Panc1 (cell line): ENCODE measurements around the gene ADSS2. TPM values are rescaled to one million over a fixed set of nuclear protein-coding genes. Genes with fewer than 3 reads are reported as not detected.

ENCODE experiments used
- ATAC-seq: fragments of 200-7000 bp; cut with Tn5 transposase; 2 replicates; pipeline ENCODE4 v1.9.1; 2020; ENCODE audit warnings: mild to moderate bottlenecking, moderate library complexity
- BruUV-seq: library from RNA; stranded (reverse); fragments of 400-500 nt; replicated peaks from 2 replicates; lab custom pipeline; 2021; lab: Mats Ljungman, UMichigan
- CTCF ChIA-PET: fragments of 300-600 bp; sonication (Branson Sonifier 250); formaldehyde crosslinking; loops from one replicate; lab custom pipeline; 2022; ENCODE audit warnings: antibody characterized with exemption; lab: Charles Lee
- POLR2A ChIA-PET: fragments of 300-600 bp; sonication (Branson Sonifier 250); formaldehyde crosslinking; loops from one replicate; lab custom pipeline; 2022; ENCODE audit warnings: antibody characterized with exemption; lab: Charles Lee
- DNase-seq: peaks from one replicate; pipeline ENCODE4 v3.0.0-alpha.2; 2010; ENCODE audit warnings: low read depth, low spot score
- H3K27ac ChIP-seq: 2 replicates; pipeline ENCODE4 v1.5.1; 2011; ENCODE audit warnings: mild to moderate bottlenecking, low read length, inconsistent platforms
- H3K27me3 ChIP-seq: fragments of 200-500 bp; sonication (Bioruptor generic); 2 replicates; pipeline ENCODE4 v1.6.0; 2014; ENCODE audit warnings: low read length, inconsistent platforms; ENCODE audit not compliant: control insufficient read depth, insufficient read depth
- H3K36me3 ChIP-seq: fragments of 200-500 bp; sonication (Bioruptor generic); 2 replicates; pipeline ENCODE4 v1.5.1; 2014; ENCODE audit warnings: inconsistent platforms, mild to moderate bottlenecking, low read length, moderate library complexity; ENCODE audit not compliant: control insufficient read depth, insufficient read depth
- H3K4me1 ChIP-seq: 2 replicates; pipeline ENCODE4 v1.5.1; 2011; ENCODE audit warnings: inconsistent platforms, mild to moderate bottlenecking, low read length, moderate library complexity; ENCODE audit not compliant: control insufficient read depth, insufficient read depth
- H3K4me3 ChIP-seq, 2 experiments: 2 replicates each; pipeline ENCODE4 v1.5.1; 2011 to 2012; ENCODE audit warnings: low read depth in 2 of 2, low read length in 2 of 2, mild to moderate bottlenecking in 2 of 2, inconsistent platforms in 1 of 2, moderate library complexity in 1 of 2
- H3K9me3 ChIP-seq: fragments of 200-500 bp; sonication (Bioruptor generic); 2 replicates; pipeline ENCODE4 v1.5.1; 2014; ENCODE audit warnings: low read depth, mild to moderate bottlenecking, inconsistent platforms, low read length, moderate library complexity; ENCODE audit not compliant: control insufficient read depth, insufficient read depth
- POLR2AphosphoS5 ChIP-seq: IDR thresholded peaks from 2 replicates; pipeline ENCODE4 v1.6.1; 2012; ENCODE audit warnings: mild to moderate bottlenecking, low read depth, low read length, moderate library complexity
- SIN3A ChIP-seq: IDR thresholded peaks from 2 replicates; pipeline ENCODE4 v1.6.1; 2012; ENCODE audit warnings: low read depth, mild to moderate bottlenecking, low read length, moderate library complexity, borderline replicate concordance; ENCODE audit not compliant: insufficient read depth
- TCF7L2 ChIP-seq: IDR thresholded peaks from 2 replicates; pipeline ENCODE4 v1.6.1; 2011; ENCODE audit warnings: mild to moderate bottlenecking, low read depth, low read length, inconsistent platforms
- in situ Hi-C: cut with HindIII; loops from 2 replicates; pipeline ENCODE4 v1.10.0; 2016; ENCODE audit warnings: low sequenced_read_pairs, low pct_unique_long_range_greater_than_20kb
- intact Hi-C: fragments of 100-400 bp; cut with micrococcal nuclease; formaldehyde crosslinking; loops from one replicate; pipeline ENCODE4 v1.10.0; 2022; ENCODE audit not compliant: unreplicated experiment
- total RNA-seq: library from RNA; stranded (reverse); gene quantifications from one replicate; pipeline ENCODE4 v1.2.1, GENCODE V29; 2021; ENCODE audit not compliant: unreplicated experiment
- TF ChIP-seq, protein P1 (sequence below): fragments of 450-650 bp; IDR thresholded peaks from 2 replicates; pipeline ENCODE4 v1.5.1; 2017; ENCODE audit warnings: mild to moderate bottlenecking
- TF ChIP-seq, protein P2 (sequence below), 2 experiments: IDR thresholded peaks; 2 replicates each; pipeline ENCODE4 v1.6.1; 2011 to 2012; ENCODE audit warnings: low read depth in 2 of 2, control low read depth in 1 of 2, low read length in 1 of 2, mild to moderate bottlenecking in 1 of 2, moderate library complexity in 1 of 2; ENCODE audit not compliant: insufficient read depth in 1 of 2

The ADSS2 gene
- total RNA-seq, 1 experiment from 2014 or later, result 42.2 TPM

DNA sequence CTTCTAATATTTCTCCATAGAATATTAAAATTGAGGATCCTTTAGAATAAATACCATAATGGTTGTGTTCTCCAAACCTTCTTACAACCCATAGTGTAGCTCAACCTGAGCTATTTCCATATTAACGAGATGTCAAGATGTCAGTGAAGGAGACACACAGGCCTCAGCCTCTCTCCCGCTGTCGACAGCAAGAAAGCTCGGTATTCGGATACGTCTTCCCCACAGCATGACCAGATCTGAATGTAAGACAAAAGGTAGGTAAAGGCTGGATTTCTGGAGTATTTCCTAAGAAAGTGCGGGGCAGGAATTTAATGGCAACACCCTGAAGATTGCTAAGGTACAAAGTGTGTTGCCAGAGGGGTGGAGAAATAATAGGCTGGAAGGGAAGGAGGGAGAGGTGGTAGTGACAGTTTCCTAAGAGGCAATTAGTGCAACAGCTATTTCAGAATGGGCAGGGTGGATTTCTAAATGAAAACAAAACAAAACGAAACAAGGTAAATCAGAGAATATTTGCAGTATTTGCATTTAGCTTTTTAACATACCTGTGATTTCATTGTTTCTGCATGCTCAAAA lies 1.7 kb downstream of the ADSS2 start:
- no TSS peak for BruUV-seq
- intact Hi-C loops, result no loop called here
- peaks cover 22% of the 10 kb centered on the region for H3K4me1 ChIP-seq

DNA sequence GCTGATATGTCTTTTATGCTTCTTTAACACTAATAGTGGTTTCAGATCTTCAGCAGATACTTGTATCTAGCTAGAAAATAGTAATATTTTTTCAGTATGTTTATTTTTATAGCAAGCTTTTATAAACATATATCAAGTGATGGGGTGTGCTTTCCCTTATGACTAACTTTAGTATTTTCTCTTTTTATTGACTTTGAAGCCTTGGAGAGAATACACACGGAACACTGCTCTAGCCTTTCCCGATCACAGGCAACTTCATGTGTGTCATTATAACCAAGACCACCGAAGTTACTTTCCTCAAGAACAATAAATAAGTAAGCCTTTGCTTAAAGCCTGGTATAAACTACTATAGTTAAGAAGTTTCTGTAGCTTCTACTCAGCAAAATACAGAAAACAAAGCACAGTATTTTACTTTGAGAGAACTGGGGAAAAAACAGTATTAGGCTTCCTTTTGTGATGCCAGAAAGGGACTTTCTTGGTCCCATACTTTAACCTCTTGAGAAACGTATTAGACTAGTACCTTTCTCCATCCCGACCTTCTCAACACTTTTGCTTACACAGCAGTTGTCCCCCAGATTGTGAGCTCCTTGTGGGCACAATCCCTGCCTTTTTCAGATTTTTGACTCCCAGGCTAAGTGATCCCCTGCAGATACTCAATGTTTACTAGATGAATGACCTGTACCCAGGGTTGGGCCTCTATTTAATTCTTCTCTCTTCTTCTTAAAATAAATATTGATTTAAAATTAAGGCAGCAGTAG lies 3.3 kb downstream of the ADSS2 start:
- no TSS peak for BruUV-seq
- ATAC-seq (no peak), DNase-seq (no peak)
- Histone ChIP-seq H3K4me3 (no peak overlapping the region), H3K27ac (no peak overlapping the region; the same call in 1 of the 2 replicates), H3K9me3 (peaks cover 4% of the 10 kb centered on the region; the same call in 1 of the 2 replicates), H3K4me1 (peaks cover 17% of the 10 kb centered on the region), H3K27me3 (no peaks in the 10 kb centered on the region), H3K36me3 (no peaks in the 10 kb centered on the region; the same call in none of the 2 replicates)
- CTCF ChIA-PET, result no interaction called here
- POLR2A ChIA-PET, result no interaction called here
- in situ Hi-C loops, result no loop called here
- TF ChIP-seq, protein P1, sequence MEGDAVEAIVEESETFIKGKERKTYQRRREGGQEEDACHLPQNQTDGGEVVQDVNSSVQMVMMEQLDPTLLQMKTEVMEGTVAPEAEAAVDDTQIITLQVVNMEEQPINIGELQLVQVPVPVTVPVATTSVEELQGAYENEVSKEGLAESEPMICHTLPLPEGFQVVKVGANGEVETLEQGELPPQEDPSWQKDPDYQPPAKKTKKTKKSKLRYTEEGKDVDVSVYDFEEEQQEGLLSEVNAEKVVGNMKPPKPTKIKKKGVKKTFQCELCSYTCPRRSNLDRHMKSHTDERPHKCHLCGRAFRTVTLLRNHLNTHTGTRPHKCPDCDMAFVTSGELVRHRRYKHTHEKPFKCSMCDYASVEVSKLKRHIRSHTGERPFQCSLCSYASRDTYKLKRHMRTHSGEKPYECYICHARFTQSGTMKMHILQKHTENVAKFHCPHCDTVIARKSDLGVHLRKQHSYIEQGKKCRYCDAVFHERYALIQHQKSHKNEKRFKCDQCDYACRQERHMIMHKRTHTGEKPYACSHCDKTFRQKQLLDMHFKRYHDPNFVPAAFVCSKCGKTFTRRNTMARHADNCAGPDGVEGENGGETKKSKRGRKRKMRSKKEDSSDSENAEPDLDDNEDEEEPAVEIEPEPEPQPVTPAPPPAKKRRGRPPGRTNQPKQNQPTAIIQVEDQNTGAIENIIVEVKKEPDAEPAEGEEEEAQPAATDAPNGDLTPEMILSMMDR, result no peak
- TF ChIP-seq POLR2AphosphoS5 (no peak), TCF7L2 (no peak), SIN3A (no peak)
- TF ChIP-seq, protein P2, sequence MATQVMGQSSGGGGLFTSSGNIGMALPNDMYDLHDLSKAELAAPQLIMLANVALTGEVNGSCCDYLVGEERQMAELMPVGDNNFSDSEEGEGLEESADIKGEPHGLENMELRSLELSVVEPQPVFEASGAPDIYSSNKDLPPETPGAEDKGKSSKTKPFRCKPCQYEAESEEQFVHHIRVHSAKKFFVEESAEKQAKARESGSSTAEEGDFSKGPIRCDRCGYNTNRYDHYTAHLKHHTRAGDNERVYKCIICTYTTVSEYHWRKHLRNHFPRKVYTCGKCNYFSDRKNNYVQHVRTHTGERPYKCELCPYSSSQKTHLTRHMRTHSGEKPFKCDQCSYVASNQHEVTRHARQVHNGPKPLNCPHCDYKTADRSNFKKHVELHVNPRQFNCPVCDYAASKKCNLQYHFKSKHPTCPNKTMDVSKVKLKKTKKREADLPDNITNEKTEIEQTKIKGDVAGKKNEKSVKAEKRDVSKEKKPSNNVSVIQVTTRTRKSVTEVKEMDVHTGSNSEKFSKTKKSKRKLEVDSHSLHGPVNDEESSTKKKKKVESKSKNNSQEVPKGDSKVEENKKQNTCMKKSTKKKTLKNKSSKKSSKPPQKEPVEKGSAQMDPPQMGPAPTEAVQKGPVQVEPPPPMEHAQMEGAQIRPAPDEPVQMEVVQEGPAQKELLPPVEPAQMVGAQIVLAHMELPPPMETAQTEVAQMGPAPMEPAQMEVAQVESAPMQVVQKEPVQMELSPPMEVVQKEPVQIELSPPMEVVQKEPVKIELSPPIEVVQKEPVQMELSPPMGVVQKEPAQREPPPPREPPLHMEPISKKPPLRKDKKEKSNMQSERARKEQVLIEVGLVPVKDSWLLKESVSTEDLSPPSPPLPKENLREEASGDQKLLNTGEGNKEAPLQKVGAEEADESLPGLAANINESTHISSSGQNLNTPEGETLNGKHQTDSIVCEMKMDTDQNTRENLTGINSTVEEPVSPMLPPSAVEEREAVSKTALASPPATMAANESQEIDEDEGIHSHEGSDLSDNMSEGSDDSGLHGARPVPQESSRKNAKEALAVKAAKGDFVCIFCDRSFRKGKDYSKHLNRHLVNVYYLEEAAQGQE (IDR thresholded peaks at IDR 0.05; ENCODE audit: insufficient read depth in 1 of 2, low read depth in 2 of 2, low read length in 1 of 2), result no peak
- intact Hi-C loops, result no loop called here

More for the DNA sequence above, 1.7 kb downstream of the ADSS2 start:
- in situ Hi-C loops, result no loop called here
- no peaks in the 10 kb centered on the region for H3K27me3 ChIP-seq
- peak overlapping the region; percentile 85 for H3K27ac ChIP-seq
- DNase-seq (no peak), ATAC-seq (no peak)
- peaks cover 4% of the 10 kb centered on the region; the same call in 1 of the 2 replicates for H3K9me3 ChIP-seq
- CTCF ChIA-PET, result no interaction called here
- H3K4me3 ChIP-seq, result peak overlapping the region; percentile 87 to 99
- no peaks in the 10 kb centered on the region; the same call in none of the 2 replicates for H3K36me3 ChIP-seq
- no peak for TF ChIP-seq POLR2AphosphoS5
- no peak for TF ChIP-seq TCF7L2
- TF ChIP-seq, protein P2 (IDR thresholded peaks at IDR 0.05; ENCODE audit: insufficient read depth in 1 of 2, low read depth in 2 of 2, low read length in 1 of 2), result no peak
- TF ChIP-seq, protein P1, result no peak
- no peak for TF ChIP-seq SIN3A
- POLR2A ChIA-PET, result no interaction called here
